Lung (tissue), 12 donors: ENCODE results near the gene POLL. TPM values are rescaled to one million over a fixed set of nuclear protein-coding genes. Genes with fewer than 3 reads are reported as not detected.

Experiments used
- ATAC-seq: fragments of 200-7000 bp; cut with Tn5 transposase; one replicate; pipeline ENCODE4 v1.9.1; 2020; ENCODE audit warnings: moderate number of reproducible peaks; ENCODE audit not compliant: insufficient read depth, low FRiP score
- DNase-seq, 3 donors: peaks; one replicate each; pipeline ENCODE4 v3.0.0-alpha.2; 2013 to 2017
- H3K27ac ChIP-seq, 2 donors: one replicate each; pipeline ENCODE4 v1.5.1; 2013; ENCODE audit warnings: mild to moderate bottlenecking in 2 of 2, moderate library complexity in 2 of 2, control low read depth in 1 of 2, inconsistent platforms in 1 of 2, low read depth in 1 of 2, low read length in 1 of 2
- H3K27me3 ChIP-seq, 3 donors: one replicate each; pipeline ENCODE4 v1.5.1; 2013; ENCODE audit warnings: low read length in 2 of 3; ENCODE audit not compliant: control insufficient read depth in 3 of 3, insufficient read depth in 3 of 3
- H3K36me3 ChIP-seq, 4 donors: one replicate each; pipeline ENCODE4 v1.5.1; 2013; ENCODE audit warnings: low read length in 4 of 4, mild to moderate bottlenecking in 1 of 4, moderate library complexity in 1 of 4; ENCODE audit not compliant: control insufficient read depth in 4 of 4, insufficient read depth in 4 of 4
- H3K4me1 ChIP-seq, 5 donors: one replicate each; pipeline ENCODE4 v1.5.1; 2013; ENCODE audit warnings: low read length in 5 of 5, mild to moderate bottlenecking in 2 of 5, moderate library complexity in 1 of 5; ENCODE audit not compliant: control insufficient read depth in 5 of 5, insufficient read depth in 5 of 5
- H3K4me3 ChIP-seq: one replicate; pipeline ENCODE4 v1.5.1; 2013; ENCODE audit warnings: mild to moderate bottlenecking, control low read depth, moderate library complexity
- H3K9ac ChIP-seq, 2 donors: one replicate each; pipeline ENCODE4 v1.5.1; 2013; ENCODE audit warnings: low read length in 2 of 2, control low read depth in 1 of 2; ENCODE audit not compliant: insufficient read depth in 1 of 2
- H3K9me3 ChIP-seq, 4 donors: one replicate each; pipeline ENCODE4 v1.5.1; 2013; ENCODE audit warnings: low read length in 3 of 4, mild to moderate bottlenecking in 1 of 4, moderate library complexity in 1 of 4; ENCODE audit not compliant: control insufficient read depth in 4 of 4, insufficient read depth in 3 of 4
- WGBS, 2 donors: extraction: QIAGEN DNeasy Blood & Tissue Kit; methylation state at CpG; one replicate each; pipeline ENCODE4 v1.1.7; 2013; 5-methylcytosine and 5-hydroxymethylcytosine counted together
- polyA plus RNA-seq, 2 donors: library from polyadenylated mRNA; stranded (reverse); fragments of 200-250 nt; gene quantifications; one replicate each; pipeline ENCODE4 v1.2.1, GENCODE V29; 2013
- total RNA-seq, 2 donors: library from RNA; depleted of rRNA in 1 of 2; stranded (reverse); fragments of >200 nt in 1 of 2; gene quantifications; one replicate each; pipeline ENCODE4 v1.2.1, GENCODE V29; 2014 to 2021
- TF ChIP-seq, protein P1 (sequence below): IDR thresholded peaks from 2 replicates; pipeline ENCODE4 v1.5.1; 2012; ENCODE audit warnings: mild to moderate bottlenecking; ENCODE audit errors: control extremely low read depth, extremely low read depth
- donor health status: control.
- donor health status: control.
- donor health status: Bipolar disorder and iron deficiency.
- donor health status: healthy.
- donor health status: DM: yes; HTN: yes; CAD: no.

The POLL gene
- total and polyA plus RNA-seq, 4 donors = 16.6 to 26.9 (median 25.0) TPM

DNA sequence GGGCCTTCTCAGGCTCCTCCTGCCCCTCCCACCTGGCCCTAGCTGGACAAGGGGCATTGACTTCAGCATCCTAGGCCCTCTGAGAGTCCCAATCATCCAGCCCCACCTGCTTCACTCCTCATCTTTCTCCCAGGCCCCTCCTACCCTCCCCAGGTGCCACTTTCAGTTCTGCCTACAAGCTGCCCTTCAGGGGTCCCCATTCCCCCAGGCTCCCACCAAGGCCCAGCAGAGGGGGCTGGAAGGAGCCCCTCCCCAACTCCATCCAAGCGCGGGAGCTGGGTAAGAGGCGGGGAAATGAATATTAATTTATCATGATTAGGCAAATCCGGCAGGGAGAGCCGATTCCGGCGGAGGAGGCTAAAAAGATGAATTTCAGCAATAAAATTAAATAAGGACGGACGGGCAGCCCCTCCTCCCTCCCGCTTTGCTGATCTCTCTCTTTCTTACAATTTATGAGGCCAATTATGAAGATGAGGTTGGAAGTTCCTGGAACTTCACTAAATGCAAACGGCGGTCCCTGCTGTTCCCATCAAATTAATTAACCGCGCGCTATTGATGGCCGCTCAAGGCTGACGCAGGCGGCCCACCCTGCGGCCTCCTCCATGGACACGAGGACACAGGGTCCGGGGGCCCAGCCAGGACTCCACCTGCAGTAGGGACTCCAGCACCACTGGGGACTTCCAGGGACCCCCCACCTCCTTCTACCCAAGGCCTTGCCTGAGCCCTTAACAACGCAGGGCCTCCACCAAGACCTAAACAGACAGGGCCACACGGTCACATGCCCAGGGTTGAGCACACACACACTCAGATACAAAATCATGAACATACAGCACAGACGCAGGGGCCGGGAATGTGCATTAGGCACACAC lies 13.9 kb downstream of the POLL start:
- H3K36me3 ChIP-seq = peaks cover 0 to 20% (median 1%) of the 10 kb centered on the region in 4 donors
- WGBS, 2 donors = 89 to 94% methylated on average over 25 of the region's 25 CpGs
- H3K27ac ChIP-seq = no peak overlapping the region
- ATAC-seq (no peak), DNase-seq (no peak)
- peaks cover 0 to 13% (median 4%) of the 10 kb centered on the region in 3 donors for H3K27me3 ChIP-seq
- no peak overlapping the region for H3K4me3 ChIP-seq
- TF ChIP-seq, protein P1, sequence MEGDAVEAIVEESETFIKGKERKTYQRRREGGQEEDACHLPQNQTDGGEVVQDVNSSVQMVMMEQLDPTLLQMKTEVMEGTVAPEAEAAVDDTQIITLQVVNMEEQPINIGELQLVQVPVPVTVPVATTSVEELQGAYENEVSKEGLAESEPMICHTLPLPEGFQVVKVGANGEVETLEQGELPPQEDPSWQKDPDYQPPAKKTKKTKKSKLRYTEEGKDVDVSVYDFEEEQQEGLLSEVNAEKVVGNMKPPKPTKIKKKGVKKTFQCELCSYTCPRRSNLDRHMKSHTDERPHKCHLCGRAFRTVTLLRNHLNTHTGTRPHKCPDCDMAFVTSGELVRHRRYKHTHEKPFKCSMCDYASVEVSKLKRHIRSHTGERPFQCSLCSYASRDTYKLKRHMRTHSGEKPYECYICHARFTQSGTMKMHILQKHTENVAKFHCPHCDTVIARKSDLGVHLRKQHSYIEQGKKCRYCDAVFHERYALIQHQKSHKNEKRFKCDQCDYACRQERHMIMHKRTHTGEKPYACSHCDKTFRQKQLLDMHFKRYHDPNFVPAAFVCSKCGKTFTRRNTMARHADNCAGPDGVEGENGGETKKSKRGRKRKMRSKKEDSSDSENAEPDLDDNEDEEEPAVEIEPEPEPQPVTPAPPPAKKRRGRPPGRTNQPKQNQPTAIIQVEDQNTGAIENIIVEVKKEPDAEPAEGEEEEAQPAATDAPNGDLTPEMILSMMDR = no peak
- no peak overlapping the region for H3K9ac ChIP-seq
- peaks cover 0 to 12% (median 0%) of the 10 kb centered on the region in 5 donors for H3K4me1 ChIP-seq
- H3K9me3 ChIP-seq = peaks cover 0 to 7% (median 2%) of the 10 kb centered on the region in 4 donors

DNA sequence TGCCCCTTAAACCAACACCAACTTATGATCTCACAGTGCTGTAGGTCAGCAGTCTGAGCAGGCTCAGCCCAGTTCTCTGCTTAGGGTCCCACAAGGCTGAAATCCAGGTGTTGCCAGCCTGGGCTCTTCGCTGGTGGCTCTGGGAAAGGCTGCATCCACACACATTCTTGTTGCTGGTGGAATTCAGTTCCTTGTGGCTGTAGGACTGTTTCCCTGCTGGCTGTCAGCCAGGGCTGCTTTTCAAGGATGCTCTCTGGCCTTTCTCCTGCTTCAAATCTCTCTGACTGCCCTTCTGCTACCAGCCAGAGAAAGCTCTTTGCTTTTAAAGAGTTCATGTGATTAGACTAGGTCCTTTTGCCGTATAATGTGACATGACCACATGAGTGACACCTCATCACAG lies 15.3 kb downstream of the POLL start:
- peaks cover 0 to 12% (median 0%) of the 10 kb centered on the region in 5 donors for H3K4me1 ChIP-seq
- peaks cover 0 to 24% (median 4%) of the 10 kb centered on the region in 3 donors for H3K27me3 ChIP-seq
- DNase-seq (no peak), ATAC-seq (no peak)
- peaks cover 0 to 9% (median 0%) of the 10 kb centered on the region in 4 donors for H3K36me3 ChIP-seq
- H3K27ac ChIP-seq = no peak overlapping the region
- H3K9me3 ChIP-seq = peaks cover 0 to 7% (median 2%) of the 10 kb centered on the region in 4 donors
- TF ChIP-seq, protein P1 = no peak
- H3K4me3 ChIP-seq = no peak overlapping the region
- WGBS, 2 donors = 89% methylated on average over 2 of the region's 2 CpGs
- no peak overlapping the region for H3K9ac ChIP-seq

DNA sequence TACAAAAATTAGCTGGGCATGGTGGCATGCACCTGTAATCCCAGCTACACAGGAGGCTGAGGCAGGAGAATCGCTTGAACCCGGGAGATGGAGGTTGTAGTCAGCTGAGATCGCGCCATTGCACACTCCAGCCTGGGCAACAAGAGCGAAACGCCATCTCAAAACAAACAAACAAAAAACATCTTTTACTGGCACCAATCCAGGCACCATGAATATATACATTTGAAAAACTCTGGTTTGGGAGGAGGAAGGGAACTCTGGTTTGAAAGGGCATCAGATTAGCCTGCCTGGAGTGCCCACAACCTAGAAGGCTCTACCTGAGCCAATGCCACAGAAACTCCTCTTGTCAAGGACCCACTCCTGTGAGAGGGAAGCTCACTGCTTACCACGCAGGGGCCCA lies 15.9 kb downstream of the POLL start:
- H3K27me3 ChIP-seq = peaks cover 0 to 29% (median 10%) of the 10 kb centered on the region in 3 donors
- H3K4me3 ChIP-seq = no peak overlapping the region
- H3K36me3 ChIP-seq = peaks cover 0 to 8% (median 0%) of the 10 kb centered on the region in 4 donors
- peaks cover 0 to 7% (median 2%) of the 10 kb centered on the region in 4 donors for H3K9me3 ChIP-seq
- no peak overlapping the region for H3K9ac ChIP-seq
- H3K27ac ChIP-seq = no peak overlapping the region
- WGBS, 2 donors = 85 to 89% methylated on average over 7 of the region's 7 CpGs
- TF ChIP-seq, protein P1 = no peak
- ATAC-seq = no peak
- peaks cover 0 to 12% (median 0%) of the 10 kb centered on the region in 5 donors for H3K4me1 ChIP-seq
- DNase-seq = no peak
